NCI-H2171 (cell line): ENCODE measurements around the gene TNFRSF4.
"Not testable (repeated sequence)": the region's sequence is repeated elsewhere in the genome, so short reads cannot be mapped to it uniquely, and the experiment has no call there.

Experiments used
- DNase-seq: peaks from one replicate; lab custom pipeline; 2025; lab: John Stamatoyannopoulos, UW

Gene TNFRSF4

DNA sequence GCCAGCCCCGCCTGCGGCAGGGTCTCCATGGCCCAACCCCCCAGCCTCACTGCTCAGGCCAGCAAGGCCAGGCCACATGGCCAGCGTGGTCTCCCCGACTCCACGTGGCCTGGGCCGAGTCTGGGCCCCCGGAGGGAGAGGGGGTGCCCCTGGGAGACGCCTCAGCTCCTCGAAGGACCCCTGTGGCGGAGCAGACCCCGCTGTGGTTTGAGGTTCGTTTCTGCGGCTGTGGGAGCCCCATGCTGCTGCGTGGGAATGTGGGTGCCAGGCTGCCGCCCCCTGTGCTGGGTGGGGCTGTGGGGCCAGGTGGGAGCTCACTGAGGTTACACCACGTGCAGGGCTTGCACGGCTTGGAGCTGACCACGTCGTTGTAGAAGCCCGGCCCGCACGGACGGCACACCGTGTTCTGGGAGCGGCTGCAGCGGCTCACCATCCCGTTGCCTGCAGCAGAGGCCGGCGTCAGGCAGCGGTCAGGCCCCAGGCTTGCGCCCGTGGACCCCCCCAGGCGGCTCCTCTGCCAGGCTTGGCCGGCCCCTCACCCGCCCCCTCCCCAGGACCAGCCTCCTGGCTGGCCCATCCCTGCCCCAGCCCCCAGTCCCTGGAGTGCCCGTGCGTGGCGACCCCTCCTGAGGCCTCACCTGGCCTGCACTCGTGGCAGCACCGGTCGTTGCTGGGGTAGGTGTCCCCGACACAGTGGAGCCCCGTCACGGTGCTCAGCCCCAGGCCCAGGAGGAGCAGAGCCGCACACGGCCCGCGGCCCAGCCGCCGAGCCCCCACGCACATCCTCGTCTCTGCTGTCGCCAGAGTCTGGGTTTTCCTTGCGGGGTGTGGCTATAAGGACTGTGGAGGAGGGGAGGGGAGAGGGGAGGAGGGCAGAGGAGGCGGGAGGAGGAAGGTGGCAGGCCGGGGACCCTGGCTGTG lies at the start of gene TNFRSF4:
Gene TNFRSF4, minus strand, starts transcription at position 809 of the 921 bp plus-strand sequence. Its CDS starts 26 bp downstream, at position 783.
- no peak for DNase-seq

DNA sequence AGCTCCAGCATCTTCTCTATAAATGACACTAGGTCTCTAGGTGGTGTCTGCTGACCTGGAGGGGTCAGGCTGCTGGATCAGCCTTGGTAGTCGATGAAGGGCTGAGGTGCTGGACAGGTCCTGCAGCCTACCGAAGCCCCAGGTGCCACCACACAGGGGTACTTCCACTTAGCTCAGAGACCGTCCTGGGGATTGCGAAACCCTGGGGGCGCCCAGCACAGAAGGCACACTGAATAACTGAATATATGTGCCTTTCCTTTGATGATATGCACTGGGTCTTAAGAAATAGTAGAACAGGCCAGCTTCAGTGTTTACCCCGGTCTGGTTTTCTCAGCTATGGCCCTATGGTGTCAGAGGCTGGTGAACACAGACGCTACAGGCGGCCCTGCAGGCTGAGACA lies 48.8 kb upstream of the TNFRSF4 start:
- DNase-seq, result no peak

DNA sequence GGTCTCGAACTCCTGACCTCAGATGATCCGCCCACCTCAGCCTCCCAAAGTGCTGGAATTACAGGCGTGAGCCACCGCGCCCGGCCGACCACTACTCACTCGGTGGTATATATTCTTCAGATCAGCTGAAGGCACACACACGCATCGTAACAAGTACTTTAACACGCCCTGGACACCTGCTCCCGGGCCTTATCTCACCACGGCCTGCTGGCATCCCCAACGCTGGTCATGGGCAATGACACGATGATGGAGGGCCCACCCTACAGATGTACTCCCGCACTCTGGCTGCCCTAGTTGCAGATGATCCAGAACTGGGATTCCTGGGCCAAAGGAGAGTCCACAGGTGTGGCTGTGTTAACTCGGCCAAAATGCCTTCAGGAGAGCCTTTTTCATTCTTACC lies 48.1 kb upstream of the TNFRSF4 start:
- DNase-seq, result no peak

GRCh38 chr1:1260843-1261560 lies 47.0 kb upstream of the TNFRSF4 start:
- no peak for DNase-seq

DNA sequence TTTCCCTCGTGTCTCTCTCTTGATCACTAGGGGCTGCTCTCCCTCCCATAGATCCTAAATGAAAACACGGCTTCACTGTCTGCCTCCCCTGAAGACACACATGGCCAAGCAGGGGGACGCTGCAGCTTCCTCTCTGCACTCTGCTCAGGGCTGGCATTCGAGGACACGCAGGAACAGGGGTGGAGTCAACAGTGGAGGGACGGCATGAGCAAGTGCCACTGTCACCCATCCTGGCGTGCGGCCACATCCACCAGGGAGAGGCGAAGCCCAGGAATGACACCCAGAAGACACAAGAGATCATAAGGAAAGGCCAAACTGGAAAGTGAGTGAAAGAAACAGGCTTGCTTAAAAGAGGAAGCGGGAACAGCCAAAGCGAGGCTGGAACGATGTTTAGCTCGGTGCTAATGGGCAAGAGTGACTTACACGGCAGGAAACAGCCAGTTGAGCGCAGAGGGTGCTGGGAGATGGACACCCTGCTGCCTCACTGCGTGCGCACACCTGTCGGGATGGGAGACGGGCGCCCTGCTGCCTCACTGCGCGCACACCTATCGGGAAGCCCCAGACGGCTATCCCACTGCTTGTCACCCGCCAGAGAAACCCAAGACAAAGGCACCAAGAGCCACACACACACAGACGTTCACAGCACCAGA lies 46.1 kb upstream of the TNFRSF4 start:
- DNase-seq, result no peak

GRCh38 chr1:1259540-1259939 lies 45.6 kb upstream of the TNFRSF4 start:
- DNase-seq, result no peak

- DNase-seq, result no peak
These were observed 45.2 kb upstream of the TNFRSF4 start for GRCh38 chr1:1259119-1259488.

- DNase-seq, result no peak
These were observed 43.3 kb upstream of the TNFRSF4 start for GRCh38 chr1:1256956-1257871.

DNA sequence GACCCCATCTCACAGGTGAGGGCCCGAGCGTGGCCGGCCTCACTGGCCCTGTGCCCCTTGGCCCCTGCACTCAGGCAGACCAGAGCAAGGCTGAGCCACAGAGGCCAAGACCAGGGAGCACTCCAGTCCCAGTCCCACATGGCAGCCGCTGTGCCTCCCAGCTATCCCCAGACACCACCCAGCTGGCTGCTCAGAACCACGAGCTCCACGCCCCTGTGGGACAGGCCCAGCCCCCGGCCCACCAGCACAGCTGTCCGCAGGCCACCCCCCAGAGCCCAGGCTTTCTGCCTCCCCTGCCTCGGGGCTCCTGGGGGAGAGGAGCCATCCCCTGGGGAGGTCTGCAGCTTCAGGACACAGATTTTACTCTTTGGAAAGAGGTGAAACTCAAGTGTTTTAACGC lies 41.7 kb upstream of the TNFRSF4 start:
- no peak for DNase-seq

GRCh38 chr1:1255078-1255477 lies 41.1 kb upstream of the TNFRSF4 start:
- DNase-seq, result no peak

- no peak for DNase-seq
These were observed 40.7 kb upstream of the TNFRSF4 start for GRCh38 chr1:1254667-1254998.

GRCh38 chr1:1253972-1254666 lies 40.2 kb upstream of the TNFRSF4 start:
- no peak for DNase-seq

DNA sequence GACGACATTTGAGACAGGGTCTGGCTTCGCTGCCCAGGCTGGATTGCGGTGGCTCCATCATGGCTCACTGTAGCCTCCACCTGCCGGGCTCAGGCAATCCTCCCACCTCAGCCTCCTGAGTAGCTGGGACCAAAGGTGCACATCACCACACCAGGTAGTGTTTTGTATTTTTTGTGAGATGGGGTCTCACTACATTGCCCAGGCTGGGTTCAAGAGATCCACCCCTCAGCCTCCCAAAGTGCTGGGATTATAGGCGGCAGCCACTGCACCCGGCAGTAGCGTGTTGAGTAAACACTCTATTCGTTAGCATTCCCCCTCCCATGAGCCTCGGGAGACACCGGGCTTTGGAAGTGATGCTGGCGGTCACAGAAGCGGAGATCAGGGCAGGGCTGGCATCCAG lies 39.4 kb upstream of the TNFRSF4 start:
- DNase-seq, result no peak

- DNase-seq, result peak; percentile 77
These were observed 36.9 kb upstream of the TNFRSF4 start for GRCh38 chr1:1250786-1251284.

DNA sequence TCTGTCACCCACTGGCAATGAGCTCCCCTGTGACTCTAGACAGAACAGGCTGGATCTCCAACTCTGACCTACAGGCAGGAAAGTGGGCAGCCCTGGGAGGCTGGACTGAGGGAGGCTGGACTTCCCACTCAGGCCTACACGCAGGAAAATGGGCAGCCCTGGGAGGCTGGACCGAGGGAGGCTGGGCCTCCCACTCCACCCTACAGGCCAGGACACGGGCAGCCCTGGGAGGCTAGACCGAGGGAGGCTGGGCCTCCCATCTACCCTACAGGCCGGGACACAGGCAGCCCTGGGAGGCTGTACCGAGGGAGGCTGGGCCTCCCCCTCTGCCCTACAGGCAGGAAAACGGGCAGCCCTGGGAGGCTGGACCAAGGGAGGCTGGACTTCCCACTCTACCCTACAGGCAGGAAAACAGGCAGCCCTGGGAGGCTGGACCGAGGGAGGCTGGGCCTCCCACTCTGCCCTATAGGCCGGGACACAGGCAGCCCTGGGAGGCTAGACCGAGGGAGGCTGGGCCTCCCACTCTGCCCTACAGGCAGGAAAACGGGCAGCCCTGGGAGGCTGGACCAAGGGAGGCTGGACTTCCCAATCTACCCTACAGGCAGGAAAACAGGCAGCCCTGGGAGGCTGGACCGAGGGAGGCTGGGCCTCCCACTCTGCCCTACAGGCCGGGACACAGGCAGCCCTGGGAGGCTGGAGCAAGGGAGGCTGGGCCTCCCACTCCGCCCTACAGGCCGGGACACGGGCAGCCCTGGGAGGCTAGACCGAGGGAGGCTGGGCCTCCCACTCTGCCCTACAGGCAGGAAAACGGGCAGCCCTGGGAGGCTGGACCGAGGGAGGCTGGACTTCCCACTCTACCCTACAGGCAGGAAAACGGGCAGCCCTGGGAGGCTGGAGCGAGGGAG lies 34.3 kb upstream of the TNFRSF4 start:
- DNase-seq, result not testable (repeated sequence)

- no peak for DNase-seq
These were observed 33.5 kb upstream of the TNFRSF4 start for GRCh38 chr1:1247341-1247913.

GRCh38 chr1:1246577-1247340 lies 32.8 kb upstream of the TNFRSF4 start, which contains the start of gene C1QTNF12:
C1QTNF12 (minus strand) TSS chr1:1246722; CDS start chr1:1246690, 32 bp downstream.
- DNase-seq, result no peak

GRCh38 chr1:1245817-1246576 lies 32.0 kb upstream of the TNFRSF4 start:
- no peak for DNase-seq
